Mesenchymal stem cell (in vitro differentiated cells and primary cell): ENCODE data around the gene ALOX12.

Experiments used
- DNase-seq: peaks from one replicate; pipeline ENCODE4 v3.0.0-alpha.2; 2013
- H2AFZ ChIP-seq: one replicate; pipeline ENCODE4 v1.6.1; 2013; ENCODE audit warnings: low read depth, mild to moderate bottlenecking, control low read depth, inconsistent platforms, low read length, moderate library complexity
- H2AK5ac ChIP-seq: 2 replicates; pipeline ENCODE4 v1.6.1; 2013; ENCODE audit warnings: low read length, moderate library complexity, mild to moderate bottlenecking, inconsistent platforms; ENCODE audit not compliant: severe bottlenecking
- H2BK120ac ChIP-seq: one replicate; pipeline ENCODE4 v1.6.1; 2013; ENCODE audit warnings: low read depth, mild to moderate bottlenecking, inconsistent platforms, low read length, moderate library complexity
- H2BK12ac ChIP-seq, 2 experiments: one replicate each; pipeline ENCODE4 v1.6.1; 2013; ENCODE audit warnings: inconsistent platforms in 2 of 2, low read length in 2 of 2, mild to moderate bottlenecking in 2 of 2, moderate library complexity in 2 of 2, control low read depth in 1 of 2
- H2BK15ac ChIP-seq: one replicate; pipeline ENCODE4 v1.6.1; 2013; ENCODE audit warnings: mild to moderate bottlenecking, low read depth, inconsistent platforms; ENCODE audit not compliant: poor library complexity, severe bottlenecking
- H2BK5ac ChIP-seq: 2 replicates; pipeline ENCODE4 v1.6.1; 2013; ENCODE audit warnings: low read depth, mild to moderate bottlenecking, low read length, control low read depth, inconsistent platforms; ENCODE audit not compliant: poor library complexity, severe bottlenecking
- H3K14ac ChIP-seq, 2 experiments: one replicate each; pipeline ENCODE4 v1.6.1; 2013; ENCODE audit warnings: inconsistent platforms in 2 of 2, low read length in 2 of 2, control low read depth in 1 of 2, mild to moderate bottlenecking in 1 of 2, moderate library complexity in 1 of 2
- H3K18ac ChIP-seq, 2 experiments: one replicate each; pipeline ENCODE4 v1.6.1; 2013; ENCODE audit warnings: inconsistent platforms in 2 of 2, low read length in 2 of 2, control low read depth in 1 of 2, low read depth in 1 of 2, mild to moderate bottlenecking in 1 of 2
- H3K23ac ChIP-seq, 2 experiments: one replicate each; pipeline ENCODE4 v1.6.1; 2013; ENCODE audit warnings: inconsistent platforms in 2 of 2, low read length in 2 of 2, mild to moderate bottlenecking in 2 of 2, moderate library complexity in 2 of 2, control low read depth in 1 of 2
- H3K27ac ChIP-seq: 2 replicates; pipeline ENCODE4 v1.5.1; 2013; ENCODE audit warnings: mild to moderate bottlenecking, moderate library complexity, low read length, control low read depth, inconsistent platforms; ENCODE audit not compliant: poor library complexity, severe bottlenecking
- H3K27me3 ChIP-seq, 2 experiments: 2 replicates each; pipeline versions ENCODE4 v1.6.1 to v1.7.0; 2013; ENCODE audit warnings: low read length in 2 of 2, mild to moderate bottlenecking in 2 of 2, moderate library complexity in 2 of 2, control low read depth in 1 of 2, inconsistent platforms in 1 of 2; ENCODE audit not compliant: control insufficient read depth in 1 of 2, insufficient read depth in 1 of 2
- H3K36me3 ChIP-seq, 2 experiments: 2 replicates each; pipeline versions ENCODE4 v1.6.1 to v1.7.0; 2013; ENCODE audit warnings: low read length in 2 of 2, control low read depth in 1 of 2, inconsistent platforms in 1 of 2, low read depth in 1 of 2, mild to moderate bottlenecking in 1 of 2; ENCODE audit not compliant: insufficient read depth in 2 of 2, control insufficient read depth in 1 of 2
- H3K4ac ChIP-seq, 2 experiments: one replicate each; pipeline ENCODE4 v1.6.1; 2013; ENCODE audit warnings: inconsistent platforms in 2 of 2, low read length in 2 of 2, mild to moderate bottlenecking in 2 of 2, moderate library complexity in 2 of 2, control low read depth in 1 of 2, low read depth in 1 of 2
- H3K4me1 ChIP-seq: 2 replicates; pipeline ENCODE4 v1.6.1; 2013; ENCODE audit warnings: low read depth, low read length, control low read depth; ENCODE audit not compliant: control insufficient read depth, insufficient read depth
- H3K4me2 ChIP-seq: 2 replicates; pipeline ENCODE4 v1.6.1; 2013; ENCODE audit warnings: low read length, mild to moderate bottlenecking, inconsistent platforms; ENCODE audit not compliant: poor library complexity, severe bottlenecking
- H3K4me3 ChIP-seq, 2 experiments: 2 replicates each; pipeline versions ENCODE4 v1.5.1 to v1.7.0; 2013; ENCODE audit warnings: low read length in 2 of 2, mild to moderate bottlenecking in 2 of 2, control low read depth in 1 of 2, low read depth in 1 of 2; ENCODE audit not compliant: insufficient read depth in 1 of 2
- H3K79me1 ChIP-seq: replicated peaks from 2 replicates; pipeline ENCODE4 v1.6.1; 2013; ENCODE audit warnings: mild to moderate bottlenecking, control low read depth, low read length, inconsistent platforms; ENCODE audit not compliant: poor library complexity, severe bottlenecking
- H3K9ac ChIP-seq: 2 replicates; pipeline ENCODE4 v1.7.0; 2013; ENCODE audit warnings: mild to moderate bottlenecking, low read length, moderate library complexity
- H3K9me3 ChIP-seq: 2 replicates; pipeline ENCODE4 v1.7.0; 2013; ENCODE audit warnings: mild to moderate bottlenecking, low read length; ENCODE audit not compliant: control insufficient read depth
- H4K8ac ChIP-seq: one replicate; pipeline ENCODE4 v1.6.1; 2013; ENCODE audit warnings: inconsistent platforms, mild to moderate bottlenecking, low read length, moderate library complexity
- H4K91ac ChIP-seq: one replicate; pipeline ENCODE4 v1.6.1; 2013; ENCODE audit warnings: mild to moderate bottlenecking, low read length, inconsistent platforms
- WGBS: methylation state at CpG from one replicate; pipeline ENCODE4 v1.1.7; 2013; ENCODE audit warnings: mixed read lengths; 5-methylcytosine and 5-hydroxymethylcytosine counted together

The ALOX12 gene

GRCh38 chr17:6994666-6995256, 1.1 kb upstream of the ALOX12 start:
- Histone ChIP-seq H3K9ac (no peak overlapping the region), H2BK15ac (no peak overlapping the region), H2BK12ac (no peak overlapping the region), H3K18ac (no peak overlapping the region), H3K4me1 (peaks cover 1% of the 10 kb centered on the region), H3K27ac (no peak overlapping the region), H3K4me2 (no peak overlapping the region), H4K91ac (no peak overlapping the region), H3K27me3 (no peaks in the 10 kb centered on the region), H3K9me3 (no peaks in the 10 kb centered on the region), H2AK5ac (no peak overlapping the region), H3K14ac (no peak overlapping the region), H4K8ac (no peak overlapping the region), H2AFZ (no peak overlapping the region), H3K4me3 (no peak overlapping the region), H3K36me3 (peaks cover 29 to 38% of the 10 kb centered on the region in 2 experiments), H3K4ac (no peak overlapping the region), H2BK5ac (no peak overlapping the region), H2BK120ac (no peak overlapping the region), H3K23ac (no peak overlapping the region), H3K79me1 (peaks cover 3% of the 10 kb centered on the region)
- WGBS, result 76% methylated on average over 8 of the region's 9 CpGs
- peak; percentile 29 for DNase-seq

- no peak for DNase-seq
- H4K91ac ChIP-seq, result no peak overlapping the region
Measured at GRCh38 chr17:6996256-6997011, 585 bp downstream of the ALOX12 start.

DNA sequence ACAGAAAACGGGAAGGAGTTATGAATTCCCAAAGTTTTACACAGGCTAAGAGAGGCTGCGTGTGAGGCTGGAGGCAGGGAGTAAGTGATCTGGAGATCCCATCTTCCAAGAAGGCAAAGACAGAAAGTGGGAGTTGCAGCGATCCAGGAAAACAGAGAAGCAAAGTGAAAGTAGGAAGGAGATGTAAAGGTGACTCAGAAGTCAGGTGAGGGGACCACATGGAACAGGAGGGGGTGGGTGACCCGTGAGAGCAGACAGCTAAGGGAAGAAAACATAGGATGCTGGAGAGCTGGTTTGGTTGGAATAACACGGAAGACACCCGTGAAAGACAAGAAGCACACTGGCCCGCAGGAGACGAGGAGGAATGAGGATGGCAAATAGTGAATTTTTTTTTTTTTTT, 1.3 kb downstream of the ALOX12 start:
- H3K9ac ChIP-seq, result no peak overlapping the region
- no peak overlapping the region for H4K91ac ChIP-seq
- peaks cover 20% of the 10 kb centered on the region for H3K79me1 ChIP-seq
- H3K18ac ChIP-seq, result no peak overlapping the region
- no peak overlapping the region for H3K4ac ChIP-seq
- H2BK120ac ChIP-seq, result no peak overlapping the region
- H2BK15ac ChIP-seq, result no peak overlapping the region
- H2AFZ ChIP-seq, result no peak overlapping the region
- no peak overlapping the region for H3K27ac ChIP-seq
- no peaks in the 10 kb centered on the region for H3K9me3 ChIP-seq
- no peak overlapping the region for H3K4me2 ChIP-seq
- 84% methylated on average over 8 of the region's 8 CpGs for WGBS
- H4K8ac ChIP-seq, result no peak overlapping the region
- H3K14ac ChIP-seq, result no peak overlapping the region
- H3K27me3 ChIP-seq, result no peaks in the 10 kb centered on the region
- H3K36me3 ChIP-seq, result peaks cover 53 to 57% of the 10 kb centered on the region in 2 experiments
- H3K23ac ChIP-seq, result no peak overlapping the region
- no peak overlapping the region for H2BK5ac ChIP-seq
- no peak overlapping the region for H2BK12ac ChIP-seq
- DNase-seq, result no peak
- peaks cover 1% of the 10 kb centered on the region for H3K4me1 ChIP-seq
- H3K4me3 ChIP-seq, result no peak overlapping the region
- H2AK5ac ChIP-seq, result no peak overlapping the region

More at GRCh38 chr17:6996256-6997011, 585 bp downstream of the ALOX12 start:
- H2BK120ac ChIP-seq, result no peak overlapping the region
- H2BK5ac ChIP-seq, result no peak overlapping the region
- whole genome bisulfite sequencing, result 73% methylated on average over 46 of the region's 58 CpGs
- peaks cover 1% of the 10 kb centered on the region for H3K4me1 ChIP-seq
- peak overlapping the region; percentile 59 for H3K9ac ChIP-seq
- H3K36me3 ChIP-seq, result peaks cover 46 to 53% of the 10 kb centered on the region in 2 experiments
- no peak overlapping the region for H2BK12ac ChIP-seq
- peak overlapping the region in 1 of 2 experiments; percentile 56 for H3K4me3 ChIP-seq
- no peak overlapping the region for H3K4ac ChIP-seq
- H3K18ac ChIP-seq, result no peak overlapping the region
- H3K14ac ChIP-seq, result no peak overlapping the region
- no peak overlapping the region for H2BK15ac ChIP-seq
- peaks cover 15% of the 10 kb centered on the region for H3K79me1 ChIP-seq
- H3K27me3 ChIP-seq, result no peaks in the 10 kb centered on the region
- H2AK5ac ChIP-seq, result no peak overlapping the region
- H3K27ac ChIP-seq, result no peak overlapping the region
- H2AFZ ChIP-seq, result no peak overlapping the region
- H3K23ac ChIP-seq, result no peak overlapping the region
- H3K4me2 ChIP-seq, result no peak overlapping the region
- peak overlapping the region; percentile 60 for H4K8ac ChIP-seq
- H3K9me3 ChIP-seq, result no peaks in the 10 kb centered on the region

- Histone ChIP-seq H2BK12ac (no peak overlapping the region), H4K8ac (no peak overlapping the region), H3K27me3 (no peaks in the 10 kb centered on the region), H3K9me3 (no peaks in the 10 kb centered on the region), H3K23ac (no peak overlapping the region), H2BK120ac (no peak overlapping the region), H3K18ac (no peak overlapping the region), H3K36me3 (peaks cover 66 to 68% of the 10 kb centered on the region in 2 experiments), H3K79me1 (peaks cover 33% of the 10 kb centered on the region), H3K4me3 (no peak overlapping the region), H3K4ac (no peak overlapping the region), H2AFZ (no peak overlapping the region), H3K4me1 (peaks cover 1% of the 10 kb centered on the region), H3K27ac (no peak overlapping the region), H3K9ac (no peak overlapping the region), H3K14ac (no peak overlapping the region), H3K4me2 (no peak overlapping the region), H4K91ac (no peak overlapping the region), H2BK5ac (no peak overlapping the region), H2AK5ac (no peak overlapping the region), H2BK15ac (no peak overlapping the region)
- no peak for DNase-seq
- WGBS, result 83% methylated on average over 10 of the region's 11 CpGs
Measured at GRCh38 chr17:6998855-6999508, 3.1 kb downstream of the ALOX12 start.
